Stimulated activated CD8-positive, alpha-beta memory T cell treated with anti-CD3 and anti-CD28 coated beads, Interleukin-15, amount 100 ng/mL, for 24 hours (primary cell): Measurements from ENCODE around the gene S100A10.

Experiments used
- DNase-seq: peaks from one replicate; pipeline ENCODE4 v3.0.0-alpha.2; 2020; ENCODE audit warnings: low read depth

The S100A10 gene, protein sequence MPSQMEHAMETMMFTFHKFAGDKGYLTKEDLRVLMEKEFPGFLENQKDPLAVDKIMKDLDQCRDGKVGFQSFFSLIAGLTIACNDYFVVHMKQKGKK

DNA sequence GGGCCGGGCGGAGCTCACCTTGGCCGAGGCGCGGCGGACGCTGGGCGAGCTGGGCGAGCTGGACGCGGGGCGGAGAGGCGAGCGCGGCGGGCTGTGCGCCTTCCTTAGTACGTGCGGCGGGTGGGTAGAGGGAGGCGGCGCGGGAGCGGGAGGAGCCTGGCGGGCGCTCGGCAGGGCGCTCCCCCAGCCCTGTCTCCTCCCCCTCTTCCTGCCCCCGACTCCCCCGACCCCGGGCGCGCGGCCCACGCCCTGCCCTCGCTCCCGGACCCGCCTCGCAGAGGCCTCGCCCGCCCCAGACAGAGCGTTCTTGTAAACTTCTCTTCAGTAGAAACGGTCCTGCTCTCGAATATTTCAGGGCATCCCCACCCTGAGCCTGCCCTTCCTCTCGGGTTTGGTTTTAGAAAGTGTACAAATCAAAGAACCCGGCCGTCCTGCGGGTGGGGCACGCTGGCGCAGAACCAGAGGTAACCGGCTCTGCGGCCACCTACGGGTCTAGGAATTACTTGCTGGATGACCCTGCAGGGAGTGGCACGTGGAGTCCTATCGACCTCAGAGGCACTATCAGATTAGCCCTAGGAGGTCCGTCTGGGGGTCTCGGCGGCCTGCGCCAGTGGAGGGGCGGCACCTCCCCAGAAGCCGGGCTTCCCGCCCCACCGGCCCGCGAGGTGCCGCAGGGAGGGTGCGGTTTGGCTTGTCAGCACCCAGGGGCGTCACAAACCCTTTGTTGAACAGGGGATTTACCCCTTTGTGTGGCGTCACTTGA, at the start of gene S100A10:
Gene S100A10 (minus strand): TSS at position 126 of the 763 bp plus-strand sequence. CDS start 7,629 bp downstream, outside the sequence.
- DNase-seq: no peak

DNA sequence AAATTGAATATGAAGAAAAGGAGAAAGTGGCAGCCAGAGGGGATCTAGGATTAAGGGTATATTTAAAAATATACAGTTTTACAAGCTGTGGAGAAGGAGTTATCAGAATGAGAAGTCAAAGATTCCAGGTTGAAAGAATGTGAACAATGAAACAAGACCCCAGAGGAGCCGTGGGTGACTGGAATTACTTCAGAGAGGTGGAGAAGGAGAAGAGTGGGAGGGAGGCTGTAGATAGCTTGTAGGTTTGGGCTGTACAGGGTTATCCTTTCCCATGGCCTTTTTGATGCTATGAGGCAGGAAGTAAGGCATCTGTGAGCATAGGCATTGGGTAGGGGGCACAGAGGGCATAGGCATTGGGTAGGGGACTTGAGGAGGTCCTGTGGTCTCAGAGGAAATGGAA, 48.4 kb upstream of the S100A10 start:
- DNase-seq: no peak

DNA sequence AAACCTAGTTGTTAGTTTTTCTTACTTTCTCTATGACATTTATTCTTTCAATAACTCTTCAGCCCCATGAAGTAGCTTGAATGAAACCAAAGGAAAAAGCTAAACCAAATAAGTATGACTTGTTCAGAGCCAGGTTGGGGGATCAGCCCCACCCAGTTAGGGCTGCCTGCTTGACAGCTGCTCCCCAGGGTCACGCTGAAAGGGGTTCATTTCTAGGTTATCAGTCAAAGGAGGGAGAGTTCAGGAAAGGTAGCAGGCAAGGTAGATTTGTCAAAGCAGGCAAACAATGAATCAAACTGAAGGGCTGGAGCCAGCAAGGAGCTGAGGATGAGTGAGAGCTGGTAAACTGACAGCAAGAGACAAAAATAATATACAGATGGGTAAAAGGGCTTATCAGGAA, 46.2 kb upstream of the S100A10 start:
- no peak for DNase-seq

DNA sequence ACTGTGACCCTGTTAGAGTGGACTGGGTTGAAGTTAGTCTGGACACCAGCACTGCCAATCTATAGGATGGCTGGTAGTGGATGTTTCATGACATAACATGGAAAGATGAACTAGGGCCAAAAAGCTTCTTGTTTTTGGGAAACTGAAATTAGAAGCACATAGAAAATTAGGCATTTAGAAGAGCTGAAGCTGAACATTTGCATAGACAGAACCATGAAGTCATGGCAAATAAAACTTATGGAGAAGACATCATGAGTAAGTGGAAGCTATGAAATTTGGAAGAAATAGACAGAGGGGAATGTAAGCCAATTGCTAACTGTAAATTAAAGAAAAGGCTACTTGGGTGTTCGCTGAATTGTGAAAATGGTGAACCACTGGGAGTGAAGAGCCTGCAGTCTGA, 45.8 kb upstream of the S100A10 start:
- DNase-seq: no peak

DNA sequence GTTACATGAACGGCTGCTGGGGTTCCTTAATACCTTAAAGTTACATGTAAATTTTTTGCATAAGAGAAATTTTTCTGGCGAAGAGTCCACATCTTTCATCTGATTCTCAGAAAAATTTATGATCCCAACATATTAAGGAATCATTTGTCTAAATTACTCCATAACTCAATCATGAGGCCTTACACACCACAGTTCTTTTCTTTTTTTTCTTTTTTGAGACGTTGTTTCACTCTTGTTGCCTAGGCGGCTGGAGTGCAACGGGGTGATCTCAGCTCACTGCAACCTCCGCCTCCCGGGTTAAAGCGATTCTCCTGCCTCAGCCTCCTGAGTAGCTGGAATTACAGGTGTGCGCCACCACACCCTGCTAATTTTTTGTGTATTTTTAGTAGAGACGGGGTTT, 45.2 kb upstream of the S100A10 start:
- DNase-seq: no peak

DNA sequence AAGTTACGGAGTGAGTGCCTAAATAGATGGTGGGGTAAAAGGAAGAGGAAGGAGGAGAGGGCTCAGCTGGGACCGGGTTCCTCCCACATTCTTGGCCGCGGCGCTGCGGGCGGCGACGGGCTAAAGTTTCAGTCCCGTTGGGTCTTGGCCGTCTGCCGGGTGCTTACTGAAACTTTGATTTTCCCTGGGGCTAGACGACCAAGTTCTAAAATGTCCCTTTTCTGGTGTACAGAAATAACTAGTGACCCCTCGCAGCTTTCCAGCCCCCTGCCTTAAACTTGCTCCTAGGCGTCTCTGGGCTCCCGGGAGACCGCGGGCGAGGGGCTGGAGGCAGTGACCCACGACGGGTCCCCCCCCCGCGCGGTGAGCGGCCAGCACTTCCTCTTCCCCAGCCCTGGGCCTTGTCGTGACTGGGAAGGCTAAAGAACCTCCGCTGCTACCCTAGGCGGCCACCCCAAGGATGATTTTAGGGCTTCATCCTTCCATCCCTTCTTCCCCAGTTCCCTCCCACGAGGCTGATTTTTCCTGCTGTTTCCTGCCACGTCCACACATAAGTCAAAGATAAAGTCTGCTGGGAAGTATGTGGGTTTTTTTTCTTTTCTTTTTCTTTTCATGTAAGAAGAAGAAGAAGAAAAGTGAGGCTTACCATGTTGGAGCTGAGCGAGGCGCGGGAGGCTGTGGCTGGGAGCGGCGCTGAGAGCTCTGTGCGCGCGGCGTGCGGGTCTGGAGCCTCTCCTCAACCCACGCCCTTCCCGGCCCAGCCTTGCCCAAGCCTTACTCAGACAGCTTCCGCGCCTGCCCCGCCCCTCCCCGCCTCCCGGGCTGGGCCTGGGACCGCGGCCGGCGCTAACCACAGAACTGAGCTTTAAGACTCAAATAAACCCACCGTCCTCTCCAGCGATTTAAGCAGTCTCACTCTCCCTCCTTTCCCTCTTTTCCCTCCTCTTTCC, 42.9 kb upstream of the S100A10 start, which contains the start of gene S100A11:
Gene S100A11 (minus strand): TSS at position 738 of the 950 bp plus-strand sequence. CDS start 89 bp downstream, at position 649.
- DNase-seq: peak; percentile 50

DNA sequence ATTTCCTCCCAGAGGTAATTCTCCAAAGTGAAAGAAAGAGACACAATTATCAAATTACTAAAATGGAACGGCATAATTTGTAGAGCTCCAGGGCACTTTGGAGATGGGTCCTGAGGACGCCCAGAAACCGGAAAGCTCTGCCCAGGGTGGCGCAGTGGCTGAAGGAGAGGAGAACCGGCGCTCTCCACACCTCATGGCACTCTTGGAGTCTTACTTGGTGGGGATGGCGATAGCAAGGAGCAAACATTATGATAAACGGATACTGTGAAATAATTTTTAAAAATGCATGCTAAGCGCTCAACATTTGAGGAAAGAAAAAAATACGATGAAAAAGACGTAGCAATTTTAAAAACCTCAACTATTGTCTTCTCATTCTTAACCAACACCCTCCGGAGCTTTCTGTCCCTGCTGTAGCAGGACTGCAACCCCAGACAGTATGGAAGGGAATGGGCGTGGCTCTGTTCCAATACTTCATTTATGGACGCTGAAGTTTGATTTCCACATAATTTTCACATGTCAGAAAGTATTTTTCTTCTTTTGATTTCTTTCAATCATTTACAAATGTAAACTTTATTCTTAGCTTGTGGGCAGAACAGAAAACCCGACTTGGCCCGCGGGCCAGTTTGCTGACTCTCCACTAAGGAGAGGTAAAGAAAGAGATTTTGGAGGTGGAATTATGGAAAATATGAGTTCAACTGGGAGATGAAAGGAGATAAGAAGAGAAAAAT, 42.0 kb upstream of the S100A10 start:
- DNase-seq: no peak

DNA sequence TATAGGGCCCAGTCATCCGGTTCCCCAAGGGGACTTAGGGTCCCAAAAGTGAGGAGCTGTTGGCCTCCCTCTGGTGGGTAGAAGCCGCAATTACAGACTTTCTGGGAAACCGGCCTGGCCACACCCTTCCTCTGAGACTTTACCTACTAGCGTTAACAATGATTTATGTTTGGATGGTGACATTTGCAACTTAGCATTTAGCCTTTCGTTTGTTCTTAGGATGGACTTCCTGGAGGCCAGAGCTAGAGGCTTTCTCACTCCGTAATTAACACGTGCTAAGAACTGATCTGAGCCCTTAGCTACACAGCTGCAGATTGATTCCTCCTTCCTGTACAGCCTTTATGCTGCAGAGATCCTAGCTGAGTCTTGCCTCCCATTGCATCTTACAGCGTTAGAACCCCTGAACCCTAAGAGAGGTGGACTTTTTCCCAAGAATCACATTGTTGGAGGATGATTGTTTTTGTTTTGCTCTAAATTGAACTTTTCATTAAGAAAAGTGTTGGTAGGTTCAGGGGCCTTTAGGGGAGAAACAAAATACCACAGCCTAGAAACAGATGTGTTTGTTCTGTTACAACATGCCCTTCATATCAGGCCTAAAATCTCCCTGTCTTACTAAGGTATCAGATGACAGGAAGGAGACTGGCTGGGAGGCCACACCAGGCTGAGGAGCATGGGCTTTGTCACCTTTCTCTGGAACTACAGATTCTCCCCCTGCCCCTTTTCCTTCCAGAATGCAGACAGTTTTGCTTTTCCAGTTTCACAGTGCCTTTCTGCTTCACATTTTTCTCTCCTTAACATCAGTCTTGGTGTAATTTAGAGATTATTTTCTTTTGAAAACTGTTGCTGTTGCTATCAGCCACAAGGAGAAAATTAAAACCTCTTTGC, 41.2 kb upstream of the S100A10 start:
- peak; percentile 23 for DNase-seq

DNA sequence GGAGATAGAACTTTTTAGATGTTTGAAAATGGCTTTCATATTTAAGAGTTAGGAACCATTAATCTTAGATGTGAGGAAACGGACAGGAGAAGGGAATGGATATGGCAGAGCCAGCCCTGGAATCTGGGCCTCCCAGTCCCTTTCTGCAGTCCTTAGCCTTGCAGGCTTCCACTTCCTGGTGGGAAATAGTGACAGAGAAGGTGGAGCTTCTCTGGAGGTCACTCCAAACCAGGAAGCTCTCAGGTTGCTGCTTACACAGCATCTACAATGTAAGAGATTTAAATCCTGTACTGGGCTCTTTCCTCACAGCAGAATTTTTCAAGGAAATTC, 40.6 kb upstream of the S100A10 start:
- DNase-seq: no peak

DNA sequence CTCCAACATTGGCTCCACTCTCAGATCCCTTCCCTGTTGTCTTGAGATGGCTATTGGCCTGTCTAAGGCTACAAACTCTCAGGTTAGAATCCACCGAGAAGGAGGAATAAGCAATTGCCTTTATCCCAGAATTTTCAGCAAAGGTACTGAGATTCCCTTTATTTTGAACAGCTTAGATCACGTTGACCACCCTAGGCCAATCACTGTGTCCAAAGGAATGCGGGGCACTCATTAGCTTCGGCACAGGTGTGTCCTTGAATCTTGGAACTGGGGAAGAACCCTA, 36.2 kb upstream of the S100A10 start:
- no peak for DNase-seq

DNA sequence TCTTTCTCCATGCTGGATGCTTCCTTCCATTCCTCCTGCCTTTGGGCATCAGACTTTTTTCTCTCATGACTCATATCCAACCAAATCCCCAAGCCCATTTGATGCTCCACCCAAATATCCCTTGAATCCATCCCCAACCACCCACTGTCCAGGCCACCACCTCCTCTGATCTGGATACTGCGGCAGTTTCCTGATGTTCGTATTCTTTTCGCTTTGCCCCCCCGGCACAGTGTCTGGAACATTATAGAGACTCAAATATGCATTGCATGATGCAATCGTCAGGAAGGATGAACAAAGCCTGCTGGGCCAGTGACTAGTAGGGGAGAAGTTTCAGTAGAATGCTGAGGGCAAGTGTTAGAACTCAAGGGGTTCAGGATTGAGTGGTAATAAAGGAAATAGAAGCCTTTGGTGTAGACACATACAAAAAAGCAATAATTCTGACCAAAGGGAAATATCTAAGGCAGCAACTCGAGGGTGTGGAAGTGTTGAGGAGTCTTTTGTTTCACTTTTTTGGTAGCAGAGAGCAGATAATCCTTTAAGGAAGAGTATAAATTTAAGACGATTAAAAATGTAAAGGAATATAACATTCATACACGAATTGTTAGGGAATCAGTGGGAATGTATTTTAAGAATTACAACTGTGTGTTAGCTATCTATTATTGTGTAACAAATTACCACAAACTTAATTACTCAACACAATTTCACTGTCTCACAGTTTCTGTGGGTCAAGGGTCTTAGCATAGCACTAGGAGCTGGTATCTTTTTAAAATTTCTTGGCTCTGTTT, 35.7 kb upstream of the S100A10 start:
- no peak for DNase-seq

DNA sequence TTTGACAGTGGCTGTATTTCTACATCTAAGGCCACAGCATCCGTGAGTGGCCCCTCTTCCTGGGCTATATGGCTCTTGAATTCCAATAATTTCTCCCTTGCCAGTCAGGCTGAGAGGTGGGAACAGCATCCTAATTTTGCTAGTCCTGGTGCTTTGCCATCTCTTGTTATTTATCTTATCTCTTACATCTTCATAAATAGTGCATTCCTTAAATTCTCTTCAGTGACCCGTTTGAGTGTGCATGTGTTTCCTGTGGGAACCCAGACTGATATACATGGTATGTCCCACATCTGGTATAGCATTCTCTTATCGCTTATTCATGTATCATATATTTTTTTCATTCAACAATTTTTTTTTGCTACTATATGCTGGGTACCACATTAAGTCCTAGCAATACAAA, 33.2 kb upstream of the S100A10 start:
- no peak for DNase-seq

DNA sequence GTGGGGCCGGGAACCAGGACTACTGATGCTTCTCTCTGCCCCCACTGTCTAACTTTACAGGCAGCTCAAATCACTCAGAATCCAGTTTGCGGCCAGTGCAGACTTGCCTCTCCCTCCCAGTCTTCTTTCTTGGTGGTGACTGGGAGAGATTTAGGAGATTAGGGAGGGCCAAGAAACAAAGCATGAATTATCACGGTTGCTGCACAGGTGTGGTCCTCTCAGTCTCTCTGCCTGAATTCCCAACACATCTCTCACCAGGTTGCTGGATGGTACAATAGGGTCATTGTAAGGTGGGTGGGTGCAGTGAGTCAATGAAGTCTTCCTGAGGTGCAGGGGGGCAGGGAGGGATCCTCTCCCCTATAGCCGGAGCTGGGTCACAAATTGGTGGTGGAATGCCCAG, 30.6 kb upstream of the S100A10 start:
- DNase-seq: no peak

DNA sequence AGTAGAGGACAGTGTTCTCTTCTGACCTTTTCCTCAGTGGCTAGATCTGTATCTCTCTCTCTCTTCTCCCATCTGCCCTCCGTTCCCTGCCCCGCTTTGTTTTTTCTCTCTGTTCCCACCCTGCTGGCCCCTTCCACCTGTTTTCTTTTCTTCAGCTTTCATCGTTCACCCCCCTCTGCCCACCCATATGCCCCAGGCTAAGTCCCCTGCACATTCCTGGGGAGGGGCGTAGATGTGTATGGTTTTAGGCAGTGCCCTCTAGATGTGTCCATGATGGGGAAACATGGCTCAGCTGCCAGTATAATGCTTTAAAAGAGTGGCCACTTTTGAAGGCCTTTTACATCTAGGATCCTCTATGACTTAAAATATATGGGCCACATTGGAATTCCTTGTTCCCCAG, 29.6 kb upstream of the S100A10 start:
- DNase-seq: no peak

DNA sequence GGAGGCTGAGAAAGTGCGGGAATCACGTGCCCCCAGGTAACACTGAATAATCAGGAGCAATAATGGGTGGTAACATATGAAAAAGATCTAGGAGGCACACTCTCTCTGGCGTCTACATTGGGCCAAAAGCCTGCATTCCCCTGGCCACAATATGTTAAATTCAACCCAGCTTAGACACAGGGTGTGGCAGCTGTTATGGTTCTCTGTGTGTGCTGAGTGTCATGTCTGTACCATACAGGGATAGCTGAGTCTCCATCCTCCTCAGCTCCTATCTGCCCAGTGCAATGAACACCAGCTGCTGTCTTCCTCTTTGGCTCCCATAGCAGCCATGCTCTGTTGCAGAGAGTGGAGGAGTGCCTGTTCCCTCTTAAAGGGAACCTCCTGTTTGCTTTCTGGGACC, 28.8 kb upstream of the S100A10 start:
- no peak for DNase-seq

DNA sequence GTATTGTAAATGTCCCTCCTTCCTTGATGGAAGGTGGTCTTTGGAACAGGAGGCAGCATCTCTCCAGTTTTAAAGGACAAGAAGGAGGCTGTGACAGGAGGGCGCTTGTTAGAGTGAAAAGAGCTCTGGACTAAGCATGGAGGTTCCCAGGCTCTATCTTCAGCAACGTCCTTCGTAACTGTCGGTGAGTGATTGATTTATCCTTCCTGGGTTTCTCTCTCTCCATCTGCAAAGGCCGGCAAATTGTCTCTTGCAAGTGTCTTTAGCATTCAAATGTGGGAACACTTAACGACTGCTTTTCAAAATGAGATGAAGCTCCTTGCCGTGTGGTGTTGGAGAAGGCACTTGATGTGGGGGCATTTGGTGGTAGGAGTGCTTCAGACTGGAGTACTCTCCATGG, 27.9 kb upstream of the S100A10 start:
- no peak for DNase-seq

DNA sequence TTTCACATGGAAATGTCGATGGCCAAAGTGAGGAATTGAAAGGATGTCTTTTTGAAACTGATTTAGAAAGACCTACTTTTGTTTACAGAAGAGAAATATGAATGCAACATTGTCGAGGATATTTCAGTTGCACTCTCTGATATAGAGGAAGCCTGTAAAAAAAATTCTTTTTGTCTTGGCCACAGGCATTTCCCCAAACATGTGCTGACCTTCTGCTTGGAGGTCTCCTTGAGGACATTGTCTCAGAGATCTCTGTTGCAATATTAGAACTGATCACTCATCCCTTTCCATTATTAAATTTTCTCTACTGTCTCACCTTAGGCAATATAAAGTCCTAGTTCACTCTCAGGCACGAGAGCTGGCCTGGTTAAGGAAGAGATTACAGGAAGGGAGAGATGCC, 27.2 kb upstream of the S100A10 start:
- no peak for DNase-seq

DNA sequence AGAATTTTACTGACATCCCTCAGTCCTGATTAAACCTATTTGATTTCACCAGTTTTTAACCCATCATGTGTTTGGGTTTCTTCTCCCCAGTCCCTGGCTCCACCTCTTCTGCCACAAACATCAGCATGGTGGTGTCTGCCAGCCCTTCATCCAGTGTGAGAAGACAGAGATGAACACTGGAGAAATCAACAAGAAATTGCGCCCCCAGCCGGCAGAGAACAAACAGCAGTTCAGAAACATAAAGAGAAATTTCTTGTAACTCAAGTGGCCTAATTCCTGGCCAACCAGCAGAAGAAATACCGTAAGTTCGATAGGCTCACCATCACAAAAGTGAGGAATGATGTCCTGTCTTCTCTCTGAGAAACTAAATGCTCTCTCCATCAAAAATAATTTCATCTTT, 24.9 kb upstream of the S100A10 start:
- DNase-seq: no peak

DNA sequence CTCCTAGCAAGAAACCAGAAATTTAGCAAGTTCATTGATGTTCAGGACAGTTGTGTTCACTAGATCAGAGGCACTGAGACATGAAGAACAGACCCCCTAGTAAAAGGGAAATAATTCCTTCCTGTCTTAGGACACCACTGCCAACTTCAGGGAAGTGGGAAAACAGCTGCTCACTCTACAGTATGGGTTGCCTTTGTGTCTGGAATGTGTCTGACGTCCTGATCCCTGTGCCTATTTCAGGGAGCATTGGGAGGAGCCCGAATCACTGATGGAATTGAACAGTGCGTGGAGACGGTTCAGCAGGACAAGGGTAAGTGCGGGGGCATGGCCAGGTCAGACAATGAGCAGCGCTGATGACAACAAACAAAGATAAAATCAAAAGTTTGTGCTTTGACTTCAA, 22.1 kb upstream of the S100A10 start:
- DNase-seq: no peak

DNA sequence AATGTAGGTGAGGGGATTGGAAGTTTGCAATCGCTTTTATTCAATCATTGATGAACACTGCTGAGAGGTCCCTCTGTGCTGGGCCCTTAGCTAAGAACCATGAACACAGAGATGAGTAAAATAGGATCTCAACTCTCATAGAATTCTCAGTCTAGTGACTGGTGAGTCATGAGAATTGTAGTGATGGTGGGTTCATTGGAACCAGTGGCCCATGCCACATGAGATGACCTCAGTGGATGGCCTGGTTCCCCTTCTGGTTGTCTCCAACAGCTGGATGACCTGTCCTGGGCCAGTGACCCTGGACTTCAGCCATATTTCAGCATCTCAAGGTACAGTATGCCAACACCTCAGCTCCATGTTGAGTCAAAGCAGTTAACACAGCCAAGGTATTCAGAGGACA, 21.3 kb upstream of the S100A10 start:
- DNase-seq: no peak
